WTC11 (cell line): ENCODE data around the gene RANGRF. TPM values are rescaled to one million over a fixed set of nuclear protein-coding genes. Genes with fewer than 3 reads are reported as not detected.

Source experiments
- ATAC-seq: fragments of 200-7000 bp; cut with Tn5 transposase; 2 replicates; pipeline ENCODE4 v1.10.0; 2021; ENCODE audit warnings: mild to moderate bottlenecking, moderate library complexity
- CTCF ChIA-PET: fragments of 300-600 bp; sonication (Branson Sonifier 250); formaldehyde crosslinking; loops from one replicate; lab custom pipeline; 2021; ENCODE audit warnings: antibody characterized with exemption; lab: Charles Lee
- POLR2A ChIA-PET: fragments of 350-600 bp; sonication (Branson Sonifier 250); formaldehyde crosslinking; loops from one replicate; lab custom pipeline; 2021; ENCODE audit warnings: antibody characterized with exemption; lab: Charles Lee
- DNase-seq: peaks from one replicate; pipeline ENCODE4 v3.0.0; 2021; ENCODE audit warnings: low spot score
- H3K27ac Mint-ChIP-seq: 2 replicates; pipeline ENCODE4 v1.8.0; 2021; ENCODE audit warnings: mixed read lengths
- H3K27me3 Mint-ChIP-seq: 2 replicates; pipeline ENCODE4 v1.8.0; 2021; ENCODE audit warnings: low read depth, mild to moderate bottlenecking, moderate library complexity, mixed read lengths
- H3K36me3 Mint-ChIP-seq: 2 replicates; pipeline ENCODE4 v1.8.0; 2021; ENCODE audit warnings: mixed read lengths
- H3K4me1 Mint-ChIP-seq: 2 replicates; pipeline ENCODE4 v1.8.0; 2022; ENCODE audit warnings: mixed read lengths
- H3K4me3 Mint-ChIP-seq: 2 replicates; pipeline ENCODE4 v1.8.0; 2021; ENCODE audit warnings: mild to moderate bottlenecking, moderate library complexity, mixed read lengths
- H3K9me3 Mint-ChIP-seq: 2 replicates; pipeline ENCODE4 v1.8.0; 2021; ENCODE audit warnings: mixed read lengths
- CBFB ChIP-seq: sonication (generic); formaldehyde crosslinking; IDR thresholded peaks from 2 replicates; pipeline ENCODE4 v1.8.1; 2022; ENCODE audit warnings: mild to moderate bottlenecking, low read depth, missing genetic modification reagents
- CREB1 ChIP-seq: sonication (generic); formaldehyde crosslinking; IDR thresholded peaks from 2 replicates; pipeline ENCODE4 v1.8.0; 2023; ENCODE audit warnings: mild to moderate bottlenecking, missing genetic modification reagents
- FOXP4 ChIP-seq: sonication (generic); formaldehyde crosslinking; IDR thresholded peaks from 2 replicates; pipeline ENCODE4 v1.8.0; 2022; ENCODE audit warnings: mild to moderate bottlenecking, missing genetic modification reagents
- MXD4 ChIP-seq: fragments of 250-450 bp; sonication (Bioruptor Pico); IDR thresholded peaks from 2 replicates; pipeline ENCODE4 v1.8.0; 2021; ENCODE audit warnings: mild to moderate bottlenecking, moderate library complexity, borderline replicate concordance
- NFATC4 ChIP-seq: fragments of 250-450 bp; sonication (Bioruptor Pico); IDR thresholded peaks from 2 replicates; pipeline ENCODE4 v1.9.0; 2021; ENCODE audit warnings: mild to moderate bottlenecking
- NR1H2 ChIP-seq: sonication (generic); formaldehyde crosslinking; IDR thresholded peaks from 2 replicates; pipeline ENCODE4 v1.9.0; 2021; ENCODE audit warnings: mild to moderate bottlenecking, moderate library complexity, missing genetic modification reagents
- NR2C2 ChIP-seq: sonication (generic); formaldehyde crosslinking; IDR thresholded peaks from 2 replicates; pipeline ENCODE4 v1.8.0; 2022; ENCODE audit warnings: mild to moderate bottlenecking, missing genetic modification reagents
- NR3C1 ChIP-seq: sonication (generic); formaldehyde crosslinking; conservative IDR thresholded peaks from 2 replicates; pipeline ENCODE4 v1.8.1; 2023; ENCODE audit warnings: low read depth, mild to moderate bottlenecking, missing genetic modification reagents
- RORB ChIP-seq: fragments of 250-450 bp; sonication (Bioruptor Pico); IDR thresholded peaks from 2 replicates; pipeline ENCODE4 v1.9.0; 2021; ENCODE audit warnings: mild to moderate bottlenecking
- SP1 ChIP-seq: sonication (generic); formaldehyde crosslinking; conservative IDR thresholded peaks from 2 replicates; pipeline ENCODE4 v1.8.1; 2022; ENCODE audit warnings: missing genetic modification reagents
- TP53 ChIP-seq: sonication (generic); formaldehyde crosslinking; IDR thresholded peaks from 2 replicates; pipeline ENCODE4 v1.8.1; 2023; ENCODE audit warnings: mild to moderate bottlenecking, missing genetic modification reagents
- USF1 ChIP-seq: sonication (generic); formaldehyde crosslinking; IDR thresholded peaks from 2 replicates; pipeline ENCODE4 v1.8.0; 2022; ENCODE audit warnings: mild to moderate bottlenecking, missing genetic modification reagents
- ZBTB43 ChIP-seq: sonication (generic); formaldehyde crosslinking; IDR thresholded peaks from 2 replicates; pipeline ENCODE4 v1.8.1; 2023; ENCODE audit warnings: mild to moderate bottlenecking, missing genetic modification reagents
- ZNF121 ChIP-seq: sonication (generic); formaldehyde crosslinking; IDR thresholded peaks from 2 replicates; pipeline ENCODE4 v1.8.0; 2023; ENCODE audit warnings: missing genetic modification reagents
- ZNF416 ChIP-seq: fragments of 250-450 bp; sonication (Bioruptor Pico); IDR thresholded peaks from 2 replicates; pipeline ENCODE4 v1.9.0; 2021; ENCODE audit warnings: mild to moderate bottlenecking, inconsistent platforms
- total RNA-seq: library from RNA; stranded (reverse); gene quantifications from 3 replicates; pipeline ENCODE4 v1.2.3, GENCODE V29; 2021
- TF ChIP-seq, protein P1 (sequence below): fragments of 200-600 bp; IDR thresholded peaks from 2 replicates; pipeline ENCODE4 v1.8.0; 2022; ENCODE audit warnings: antibody characterized with exemption
- TF ChIP-seq, protein P2 (sequence below): fragments of 250-450 bp; sonication (Bioruptor Pico); IDR thresholded peaks from 2 replicates; pipeline ENCODE4 v1.9.0; 2021; ENCODE audit warnings: moderate library complexity, mild to moderate bottlenecking, inconsistent platforms, borderline replicate concordance
- TF ChIP-seq, protein P3 (sequence below): sonication (generic); formaldehyde crosslinking; IDR thresholded peaks from 2 replicates; pipeline ENCODE4 v1.8.0; 2022; ENCODE audit warnings: mild to moderate bottlenecking, missing genetic modification reagents

The RANGRF gene
- total RNA-seq, 1 experiment from 2014 or later, result 32.7 TPM

DNA sequence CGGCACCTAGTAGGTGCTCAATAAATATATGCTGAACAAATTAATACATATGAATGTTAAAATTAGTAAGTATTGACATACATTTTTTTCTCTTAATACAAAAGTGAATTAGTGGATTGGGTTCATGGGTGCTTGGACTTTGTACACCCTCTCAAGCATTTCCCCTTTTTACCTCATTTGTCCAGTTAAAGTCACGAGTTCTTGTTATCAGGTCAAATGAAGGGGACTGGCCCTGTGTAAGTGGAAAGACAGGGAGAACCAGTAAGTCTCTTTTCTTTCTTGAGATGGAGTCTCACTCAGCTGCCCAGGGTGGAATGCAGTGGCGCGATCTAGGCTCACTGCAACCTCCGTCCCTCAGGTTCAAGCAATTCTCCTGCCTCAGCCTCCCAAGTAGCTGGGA, 13.7 kb upstream of the RANGRF start (continued):
- TF ChIP-seq, protein P1, sequence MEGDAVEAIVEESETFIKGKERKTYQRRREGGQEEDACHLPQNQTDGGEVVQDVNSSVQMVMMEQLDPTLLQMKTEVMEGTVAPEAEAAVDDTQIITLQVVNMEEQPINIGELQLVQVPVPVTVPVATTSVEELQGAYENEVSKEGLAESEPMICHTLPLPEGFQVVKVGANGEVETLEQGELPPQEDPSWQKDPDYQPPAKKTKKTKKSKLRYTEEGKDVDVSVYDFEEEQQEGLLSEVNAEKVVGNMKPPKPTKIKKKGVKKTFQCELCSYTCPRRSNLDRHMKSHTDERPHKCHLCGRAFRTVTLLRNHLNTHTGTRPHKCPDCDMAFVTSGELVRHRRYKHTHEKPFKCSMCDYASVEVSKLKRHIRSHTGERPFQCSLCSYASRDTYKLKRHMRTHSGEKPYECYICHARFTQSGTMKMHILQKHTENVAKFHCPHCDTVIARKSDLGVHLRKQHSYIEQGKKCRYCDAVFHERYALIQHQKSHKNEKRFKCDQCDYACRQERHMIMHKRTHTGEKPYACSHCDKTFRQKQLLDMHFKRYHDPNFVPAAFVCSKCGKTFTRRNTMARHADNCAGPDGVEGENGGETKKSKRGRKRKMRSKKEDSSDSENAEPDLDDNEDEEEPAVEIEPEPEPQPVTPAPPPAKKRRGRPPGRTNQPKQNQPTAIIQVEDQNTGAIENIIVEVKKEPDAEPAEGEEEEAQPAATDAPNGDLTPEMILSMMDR, result no peak
- no peak for TF ChIP-seq MXD4 (CRISPR knock-in tag)
- TF ChIP-seq CREB1 (CRISPR knock-in tag), result no peak

DNA sequence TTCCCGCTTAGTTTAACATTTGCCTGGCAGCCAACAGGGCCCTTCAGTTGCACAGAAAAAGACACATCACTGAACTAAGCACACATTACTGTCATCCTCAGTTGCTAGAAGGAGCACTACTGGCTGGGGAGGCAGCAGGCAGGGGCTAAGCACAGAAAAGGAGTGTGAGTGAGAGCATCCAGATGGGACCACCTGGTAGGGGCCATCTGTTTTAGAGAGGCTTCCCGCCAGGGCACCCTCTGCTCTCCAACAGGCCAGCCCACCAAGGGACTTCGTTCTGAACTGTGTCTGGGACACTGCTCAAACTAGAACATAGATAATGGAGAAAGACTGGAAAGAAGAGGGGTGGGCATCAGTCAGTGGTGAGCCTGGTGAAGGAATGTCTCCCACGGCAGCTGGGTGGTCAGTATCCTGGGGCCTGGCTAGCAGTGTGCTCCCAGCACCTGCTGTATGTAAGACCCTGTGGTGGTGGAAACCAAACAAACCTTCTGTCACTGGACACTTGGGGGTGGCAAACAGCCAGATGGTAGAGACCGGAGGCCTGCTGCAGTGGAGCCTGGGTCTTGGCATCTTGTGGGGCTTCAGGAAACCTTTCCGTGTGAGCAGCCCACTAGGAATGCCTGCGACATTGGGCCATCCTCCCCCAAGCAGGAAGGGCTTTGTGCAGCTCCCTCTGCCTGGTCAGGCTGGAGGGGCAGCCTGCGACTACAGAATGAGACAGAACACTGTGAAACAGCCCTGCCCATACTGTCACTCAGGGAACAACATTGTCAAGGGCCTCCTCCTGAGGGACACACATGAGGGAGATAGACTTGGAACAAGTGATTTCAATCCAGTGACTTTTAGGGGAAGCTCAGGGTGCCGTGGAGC, 12.8 kb upstream of the RANGRF start:
- Mint-ChIP-seq H3K27ac (no peak overlapping the region), H3K9me3 (no peaks in the 10 kb centered on the region), H3K4me1 (no peaks in the 10 kb centered on the region), H3K27me3 (peaks cover 5% of the 10 kb centered on the region; the same call in 1 of the 2 replicates), H3K36me3 (peaks cover 13% of the 10 kb centered on the region), H3K4me3 (no peak overlapping the region)
- DNase-seq (no peak), ATAC-seq (peak; percentile 61)
- ChIA-PET POLR2A (interaction anchor here (0.6 kb wide), 1 partner anchor 20 kb away, joined by 3 read pairs; the partner anchor contains the start of gene SLC25A35), CTCF (interaction anchor here (0.7 kb wide), 1 partner anchor 25 kb away, joined by 3 read pairs; no protein-coding TSS in a partner anchor)
- TF ChIP-seq RORB, result no peak
- no peak for TF ChIP-seq NFATC4
- no peak for TF ChIP-seq NR2C2 (CRISPR knock-in tag)
- no peak for TF ChIP-seq CBFB
- TF ChIP-seq ZBTB43 (CRISPR knock-in tag), result no peak
- no peak for TF ChIP-seq TP53 (CRISPR knock-in tag)
- no peak for TF ChIP-seq SP1

GRCh38 chr17:8277317-8277716, 11.2 kb upstream of the RANGRF start:
- Mint-ChIP-seq H3K36me3 (peaks cover 4% of the 10 kb centered on the region), H3K27ac (no peak overlapping the region), H3K4me1 (no peaks in the 10 kb centered on the region)
- DNase-seq, result no peak
- POLR2A ChIA-PET, result interaction anchor here (0.6 to 0.8 kb wide), 2 partner anchors 18 to 30 kb away, joined by 3 read pairs; partner anchors contain the start of genes CTC1 and SLC25A35
- TF ChIP-seq CREB1 (CRISPR knock-in tag) (no peak), ZNF416 (CRISPR knock-in tag) (no peak), USF1 (CRISPR knock-in tag) (no peak)
- TF ChIP-seq, all 79 proteins: peak for 0
- no peaks in the 10 kb centered on the region for H3K9me3 Mint-ChIP-seq
- no peak overlapping the region for H3K4me3 Mint-ChIP-seq
- peaks cover 5% of the 10 kb centered on the region; the same call in 1 of the 2 replicates for H3K27me3 Mint-ChIP-seq
- no peak for ATAC-seq
- CTCF ChIA-PET, result interaction anchor here (1.1 to 1.4 kb wide), 2 partner anchors 23 to 167 kb away, joined by 4 to 10 read pairs; no protein-coding TSS in a partner anchor

DNA sequence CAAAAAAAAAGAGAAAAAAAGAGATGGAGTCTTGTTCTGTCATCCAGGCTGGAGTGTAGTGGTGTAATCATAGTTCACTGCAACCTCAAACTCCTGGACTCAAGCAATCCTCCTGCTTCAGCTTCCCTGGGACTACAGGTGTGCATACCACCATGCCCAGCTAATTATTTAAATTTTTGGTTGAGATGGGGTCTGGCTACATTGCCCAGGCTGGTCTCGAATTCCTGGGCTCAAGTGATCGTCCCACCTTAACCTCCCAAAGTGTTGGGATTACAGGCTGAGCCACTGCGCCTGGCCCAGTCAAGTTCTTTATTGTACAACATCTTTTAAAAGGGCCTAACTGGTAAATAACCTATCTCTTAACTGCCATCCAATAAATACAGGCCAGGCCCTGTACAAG, 6.1 kb upstream of the RANGRF start:
- H3K4me1 Mint-ChIP-seq, result peaks cover 4% of the 10 kb centered on the region; the same call in 1 of the 2 replicates
- DNase-seq, result no peak
- POLR2A ChIA-PET, result no interaction called here
- CTCF ChIA-PET, result interaction anchor here (1.7 kb wide), 1 partner anchor 19 kb away, joined by 5 read pairs; no protein-coding TSS in a partner anchor
- no peak for TF ChIP-seq NR3C1
- TF ChIP-seq FOXP4 (CRISPR knock-in tag), result no peak
- TF ChIP-seq, protein P2, sequence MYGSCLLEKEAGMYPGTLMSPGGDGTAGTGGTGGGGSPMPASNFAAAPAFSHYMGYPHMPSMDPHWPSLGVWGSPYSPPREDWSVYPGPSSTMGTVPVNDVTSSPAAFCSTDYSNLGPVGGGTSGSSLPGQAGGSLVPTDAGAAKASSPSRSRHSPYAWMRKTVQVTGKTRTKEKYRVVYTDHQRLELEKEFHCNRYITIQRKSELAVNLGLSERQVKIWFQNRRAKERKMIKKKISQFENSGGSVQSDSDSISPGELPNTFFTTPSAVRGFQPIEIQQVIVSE (CRISPR knock-in tag), result no peak
- peak; percentile 62; the same call in 1 of the 2 replicates for TF ChIP-seq ZNF121 (CRISPR knock-in tag)
- TF ChIP-seq, protein P3, sequence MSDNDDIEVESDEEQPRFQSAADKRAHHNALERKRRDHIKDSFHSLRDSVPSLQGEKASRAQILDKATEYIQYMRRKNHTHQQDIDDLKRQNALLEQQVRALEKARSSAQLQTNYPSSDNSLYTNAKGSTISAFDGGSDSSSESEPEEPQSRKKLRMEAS, result no peak
- TF ChIP-seq NR1H2, result no peak
- TF ChIP-seq, all 79 proteins: peak for 1
- H3K36me3 Mint-ChIP-seq, result no peaks in the 10 kb centered on the region
- H3K4me3 Mint-ChIP-seq, result no peak overlapping the region
- H3K27ac Mint-ChIP-seq, result no peak overlapping the region
- no peak for ATAC-seq
- H3K9me3 Mint-ChIP-seq, result no peaks in the 10 kb centered on the region
- H3K27me3 Mint-ChIP-seq, result peaks cover 3% of the 10 kb centered on the region; the same call in 1 of the 2 replicates
